ENCODE data around the gene AOPEP. TPM values are rescaled to one million over a fixed set of nuclear protein-coding genes. Genes with fewer than 3 reads are reported as not detected.

AOPEP gene
- total and polyA plus RNA-seq, 9 of the 15 experiments (the other 6 are each of a cell fraction or from before 2014, with no cell fraction given) = 4.5 to 19.3 (median 13.5) TPM

- TF ChIP-seq ATF1 (CRISPR knock-in tag; IDR thresholded peaks at IDR 0.05) = no peak
- TF ChIP-seq ATF1 (tag; IDR thresholded peaks at IDR 0.05) = no peak
- no peak for TF ChIP-seq ZNF212 (CRISPR knock-in tag; IDR thresholded peaks at IDR 0.05)
- no peak for TF ChIP-seq ZFX (CRISPR knock-in tag; IDR thresholded peaks at IDR 0.05)
- TF ChIP-seq VEZF1 (CRISPR knock-in tag; IDR thresholded peaks at IDR 0.05) = 0 out of 2 replicates have a peak, but pooled peaks have one; percentile 7
- no peak for TF ChIP-seq MNT (conservative IDR thresholded peaks at IDR 0.05)
- no peak for TF ChIP-seq PPARD (CRISPR knock-in tag; IDR thresholded peaks at IDR 0.05)
- TF ChIP-seq ARID1B (IDR thresholded peaks at IDR 0.05) = 0 out of 2 replicates have a peak, but pooled peaks have one; percentile 6
- no peak for TF ChIP-seq RBBP5 (IDR thresholded peaks at IDR 0.05; ENCODE audit: borderline replicate concordance, insufficient read depth, low read length, poor library complexity, severe bottlenecking)
- TF ChIP-seq HDAC1 (IDR thresholded peaks at IDR 0.05) = no peak
- TF ChIP-seq ZNF518B (CRISPR knock-in tag; IDR thresholded peaks at IDR 0.05) = no peak
Measured at GRCh38 chr9:94879230-94879629, 152.7 kb downstream of the AOPEP start (continued).

Data from K562 (cell line).